NCI-H748 (cell line): Measurements from ENCODE around the gene CTIF.

ENCODE experiments used
- DNase-seq: peaks from one replicate; lab custom pipeline; 2025; ENCODE audit not compliant: unreplicated experiment; lab: John Stamatoyannopoulos, UW

CTIF gene

DNA sequence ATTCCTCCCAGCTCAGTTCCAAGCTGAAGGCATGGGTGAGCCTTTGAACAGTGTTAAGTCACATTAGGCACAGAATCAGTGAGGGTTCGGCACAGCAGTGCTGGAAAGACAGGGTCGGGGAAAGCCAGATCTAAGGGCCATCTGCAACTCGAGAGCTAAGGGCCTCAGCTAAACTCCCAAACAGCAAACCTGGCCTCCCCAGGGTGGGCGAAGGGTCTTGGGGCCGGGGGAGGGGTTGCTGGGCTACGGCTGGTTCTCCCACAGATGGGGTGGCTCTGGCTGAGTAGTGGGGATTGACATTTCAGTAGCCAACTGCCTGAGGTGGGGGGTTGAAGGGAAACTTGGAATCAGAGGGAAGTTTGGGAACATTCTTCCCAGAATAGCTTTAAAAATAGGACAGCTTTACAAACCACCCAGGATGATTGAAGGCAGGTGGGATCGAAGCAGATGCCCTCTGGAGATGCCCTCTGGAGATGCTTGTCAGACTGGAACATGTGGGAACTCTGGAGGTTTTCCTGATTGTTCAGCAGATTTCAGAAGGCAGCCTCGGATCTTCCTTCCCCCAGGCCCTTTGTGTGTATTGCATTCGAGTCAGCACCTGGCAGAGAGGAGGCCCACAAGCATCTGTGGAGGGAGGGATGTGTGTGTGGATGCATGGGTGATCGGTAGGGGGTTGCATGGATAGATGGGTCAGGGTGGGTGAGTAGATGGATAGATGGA is 255.6 kb downstream of the CTIF start:
- no peak for DNase-seq

DNA sequence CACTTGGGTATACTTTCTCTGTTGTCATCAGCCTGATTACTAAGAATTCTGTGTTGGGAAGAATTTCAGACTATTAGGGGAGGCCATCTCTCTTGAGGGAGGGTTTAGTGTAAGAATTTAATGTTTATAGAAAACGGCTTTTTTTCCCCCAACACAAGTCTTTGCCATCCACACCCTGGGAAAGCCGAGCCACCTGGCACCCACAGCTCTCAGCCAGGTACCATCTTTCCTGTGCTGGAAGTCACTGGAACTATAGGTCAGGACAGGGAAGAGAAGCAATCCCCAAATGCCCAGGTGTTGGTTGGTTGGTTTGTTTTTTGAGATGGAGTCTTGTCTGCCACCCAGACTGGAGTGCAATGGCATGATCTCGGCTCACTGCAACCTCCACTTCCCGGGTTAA is 256.9 kb downstream of the CTIF start:
- no peak for DNase-seq

DNA sequence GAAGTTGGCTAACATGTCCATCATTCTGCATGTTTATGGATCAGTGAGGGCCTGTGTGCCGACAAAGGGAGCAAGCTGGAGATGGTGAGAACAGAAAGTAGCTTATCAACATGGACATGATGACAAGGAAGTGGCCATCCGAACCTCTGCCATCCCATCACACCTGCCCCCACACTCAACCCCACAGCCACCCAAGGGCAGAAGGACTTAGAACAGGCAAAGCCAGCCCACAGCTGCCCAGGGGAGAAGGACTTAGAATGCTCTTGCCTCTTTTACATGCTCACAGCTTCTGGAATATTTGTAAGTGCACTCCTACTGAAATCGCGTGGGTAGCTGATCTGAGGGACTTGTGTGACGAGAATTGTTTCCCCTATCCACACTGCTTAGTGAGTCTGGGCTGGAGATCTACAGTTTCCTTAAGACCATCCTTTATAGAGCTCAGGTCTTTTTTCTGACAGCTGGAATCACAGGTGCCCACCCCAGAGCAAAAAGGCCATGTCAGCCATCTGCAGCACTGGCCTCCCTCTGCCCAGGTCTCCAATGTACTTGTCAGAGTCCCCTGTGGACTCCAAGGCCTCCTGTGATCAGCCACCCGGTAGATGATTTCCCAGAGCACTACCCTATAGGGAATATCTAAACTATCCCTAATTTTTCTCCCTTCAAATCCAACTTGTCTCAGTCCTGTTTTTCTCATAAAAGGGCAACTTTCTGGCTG is 257.8 kb downstream of the CTIF start:
- no peak for DNase-seq

GRCh38 chr18:48797841-48798255 is 259.0 kb downstream of the CTIF start:
- DNase-seq = no peak

GRCh38 chr18:48798334-48799245 is 259.8 kb downstream of the CTIF start:
- DNase-seq = no peak

DNA sequence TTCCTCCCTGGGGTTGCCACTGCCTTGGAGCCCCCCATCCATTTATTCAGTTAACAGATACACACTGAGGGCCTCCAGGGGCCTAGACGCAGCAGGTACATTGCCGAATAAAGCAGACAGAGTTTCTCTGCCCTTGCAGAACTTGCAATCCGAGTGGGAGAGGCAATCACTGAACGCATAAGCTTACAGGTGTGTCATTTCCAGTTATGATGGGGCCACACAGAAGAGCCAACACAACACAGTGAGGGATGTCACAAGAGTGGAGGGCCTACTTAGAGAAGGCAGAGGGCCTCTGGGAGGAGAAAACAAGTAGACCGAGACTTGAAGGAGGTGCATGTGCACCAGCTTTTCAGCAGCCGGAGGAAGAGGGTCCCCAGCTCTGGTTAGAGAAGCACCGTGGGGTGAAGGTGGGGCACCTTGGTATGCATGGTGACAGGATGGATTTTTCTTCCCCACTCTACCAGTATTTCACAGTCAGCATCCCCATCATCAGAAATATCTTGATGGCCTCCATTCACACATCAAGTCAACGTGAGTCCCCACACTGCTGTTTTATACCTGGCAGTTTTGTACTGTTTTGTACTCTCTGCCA is 261.0 kb downstream of the CTIF start:
- DNase-seq = no peak

GRCh38 chr18:48800466-48800865 is 261.6 kb downstream of the CTIF start:
- DNase-seq = no peak

DNA sequence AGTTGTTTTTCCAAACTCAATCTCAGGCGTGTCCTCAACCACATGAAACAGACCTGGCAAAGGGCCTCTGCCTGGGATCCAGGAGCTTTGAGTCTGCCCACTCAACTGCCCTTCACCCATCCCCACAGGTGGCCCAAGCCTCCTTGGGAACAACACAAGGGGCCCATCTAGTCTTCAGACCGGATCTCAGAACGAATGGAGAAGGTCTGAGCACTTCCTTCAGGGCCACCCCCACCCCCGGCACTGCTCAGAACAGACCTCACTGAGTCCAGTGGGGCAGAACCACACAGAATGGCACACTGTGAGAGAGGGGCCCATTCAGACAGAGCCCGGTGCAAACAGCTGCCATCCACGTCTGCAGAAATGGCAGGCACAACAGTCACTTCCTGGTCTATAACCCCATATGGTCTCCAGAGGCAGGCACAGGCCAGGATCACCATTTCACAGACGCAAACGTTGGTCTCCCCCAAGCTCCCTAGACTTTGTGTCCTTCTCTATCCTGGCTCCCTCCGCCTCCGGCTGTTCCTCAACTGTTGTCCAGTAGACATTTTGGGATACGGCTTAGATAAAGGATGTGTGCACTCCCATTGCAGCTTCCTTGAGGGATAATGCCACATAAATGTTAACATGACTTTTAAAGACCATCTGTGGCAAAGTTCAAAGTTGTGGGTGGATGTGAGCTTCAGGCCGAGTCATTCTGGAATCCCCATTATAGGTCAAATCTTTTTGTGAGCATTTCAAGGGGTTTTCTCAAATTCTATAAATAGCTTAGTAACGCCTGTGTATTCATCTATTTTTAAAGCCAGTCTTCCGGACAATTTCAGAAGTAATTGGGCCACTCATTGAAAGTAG is 262.3 kb downstream of the CTIF start:
- no peak for DNase-seq

- no peak for DNase-seq
Observed at GRCh38 chr18:48801728-48802542, 263.1 kb downstream of the CTIF start.

DNA sequence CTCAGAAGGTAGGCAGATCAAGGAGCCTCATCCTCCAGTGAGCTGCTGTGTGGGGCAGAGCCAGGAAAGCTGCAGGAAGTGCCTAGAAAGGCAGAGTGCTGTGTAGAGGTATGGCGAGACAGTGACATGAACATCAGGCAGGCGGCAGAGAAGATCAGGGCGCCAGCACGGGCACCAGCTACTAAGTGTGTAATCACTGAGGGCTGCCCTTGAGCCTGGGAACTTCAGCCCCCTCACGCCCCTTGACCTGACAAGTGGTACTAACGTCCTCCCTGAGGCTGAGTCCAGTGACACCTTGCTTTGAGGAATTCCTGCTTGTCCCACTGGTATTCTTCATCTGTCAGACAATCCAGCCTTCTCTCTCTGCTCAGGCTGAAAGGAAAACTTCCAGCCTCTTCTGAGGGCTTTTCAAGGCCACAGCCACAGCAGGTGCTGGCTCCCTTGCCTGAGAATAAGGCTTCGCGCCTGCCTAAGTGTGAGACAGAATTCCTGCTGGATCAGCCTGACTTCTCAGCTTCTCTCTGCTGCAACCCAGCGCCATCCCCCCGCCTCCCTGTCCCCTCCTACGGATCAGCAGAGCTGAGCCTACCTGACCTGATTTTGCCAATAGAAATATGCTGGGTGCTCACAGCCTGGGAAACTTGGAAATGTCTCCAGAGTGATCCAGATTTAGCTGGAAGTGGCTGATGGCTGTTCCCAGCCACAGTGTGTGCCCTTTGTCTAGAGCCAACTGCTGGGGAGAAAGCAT is 263.9 kb downstream of the CTIF start:
- peak; percentile 13 for DNase-seq

- DNase-seq = no peak
Observed at GRCh38 chr18:48803518-48803917, 264.7 kb downstream of the CTIF start.

- DNase-seq = no peak
Observed at GRCh38 chr18:48803951-48804855, 265.4 kb downstream of the CTIF start.

DNA sequence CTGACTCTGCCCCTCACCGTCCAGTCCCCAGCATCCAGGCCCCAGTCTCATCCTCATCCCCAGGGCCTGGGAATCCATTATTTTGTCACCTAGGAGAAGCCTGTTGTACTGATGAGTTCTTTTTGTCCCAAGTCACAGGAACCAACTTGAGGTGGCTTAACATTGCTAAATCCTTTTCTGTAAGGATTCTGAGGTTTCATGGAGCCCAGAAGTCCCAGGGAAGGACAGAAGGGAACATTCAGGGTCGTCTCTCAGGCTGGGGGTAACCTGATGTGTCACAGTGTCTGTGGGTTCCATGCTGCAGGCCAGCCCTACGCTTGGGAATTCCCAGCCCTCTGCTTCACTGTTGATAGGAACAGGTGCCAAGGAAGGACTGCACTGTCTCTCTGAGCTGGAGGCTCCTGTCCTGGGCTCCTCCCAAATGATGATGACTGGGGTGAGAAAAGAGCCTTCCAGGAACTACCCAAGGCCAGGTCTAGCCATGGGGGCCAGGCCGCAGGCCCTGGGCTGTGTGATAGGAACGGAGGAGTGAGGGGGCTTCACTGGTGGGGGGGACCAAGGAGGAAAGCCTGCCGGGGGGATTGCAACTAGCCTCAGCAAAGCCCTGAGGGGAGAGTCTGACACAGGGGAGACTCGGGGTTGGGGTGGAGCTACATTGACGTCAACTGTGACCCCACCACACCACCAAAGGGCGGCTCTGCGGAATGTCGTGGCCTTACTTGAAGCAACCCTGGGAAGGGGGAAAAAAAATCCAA is 266.2 kb downstream of the CTIF start:
- DNase-seq = no peak

DNA sequence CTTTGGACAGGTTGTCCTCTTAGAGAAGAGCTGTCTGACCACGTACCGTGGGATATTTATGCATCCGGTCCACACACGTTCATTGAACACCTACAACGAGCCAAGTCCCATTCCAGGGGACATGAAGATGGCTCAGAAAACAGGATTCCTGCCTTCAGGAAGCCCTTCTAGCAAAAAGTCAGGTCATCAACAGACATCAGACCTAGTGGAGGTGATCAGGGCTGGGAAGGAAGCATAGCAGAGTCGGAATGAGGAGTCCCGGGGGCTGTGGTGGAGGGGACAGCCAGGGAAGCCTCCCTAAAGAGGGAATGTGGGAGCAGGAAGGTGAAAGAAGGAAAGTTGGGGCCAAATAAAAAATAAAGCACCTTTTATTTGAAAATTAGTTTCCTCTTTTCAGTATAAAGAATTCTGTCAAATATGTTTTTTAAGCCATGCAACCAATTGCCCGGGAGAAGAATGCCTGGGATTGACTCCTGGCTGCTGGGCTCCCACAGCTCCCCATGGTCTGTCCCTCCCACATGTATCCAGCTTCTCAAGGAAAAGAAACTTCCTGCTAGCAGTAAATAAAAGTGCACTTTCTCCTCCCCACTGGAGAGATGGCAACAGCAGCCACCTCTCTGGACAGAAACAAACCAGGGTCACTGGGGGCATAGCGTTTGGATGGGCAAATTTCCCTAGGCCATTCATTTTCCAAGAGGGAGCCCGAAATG is 267.1 kb downstream of the CTIF start:
- DNase-seq = no peak

- no peak for DNase-seq
Observed at GRCh38 chr18:48806551-48807261, 267.9 kb downstream of the CTIF start.

- DNase-seq = no peak
Observed at GRCh38 chr18:48808476-48808875, 269.6 kb downstream of the CTIF start.
